Chondrocyte (in vitro differentiated cells): Measurements from ENCODE around the gene SBF2. TPM values are rescaled to one million over a fixed set of nuclear protein-coding genes. Genes with fewer than 3 reads are reported as not detected.
A peak's percentile ranks its signal among the peaks of the same experiment; 100 is the strongest.

Experiments used
- DNase-seq: peaks from one replicate; pipeline ENCODE4 v3.0.0; 2021; ENCODE audit warnings: mixed read lengths, low spot score
- H3K27ac Mint-ChIP-seq: one replicate; pipeline ENCODE4 v1.8.0; 2021; ENCODE audit warnings: mild to moderate bottlenecking, moderate library complexity, mixed read lengths; ENCODE audit not compliant: unreplicated experiment
- H3K27me3 Mint-ChIP-seq: 2 replicates; pipeline ENCODE4 v1.8.0; 2021; ENCODE audit warnings: low read depth, mixed read lengths
- H3K36me3 Mint-ChIP-seq: 2 replicates; pipeline ENCODE4 v1.8.0; 2021; ENCODE audit warnings: low read depth, mixed read lengths
- H3K4me1 Mint-ChIP-seq: 2 replicates; pipeline ENCODE4 v1.8.0; 2021; ENCODE audit warnings: low read depth, mild to moderate bottlenecking, mixed read lengths
- H3K4me3 Mint-ChIP-seq: one replicate; pipeline ENCODE4 v1.8.0; 2021; ENCODE audit warnings: mild to moderate bottlenecking, moderate library complexity, mixed read lengths; ENCODE audit not compliant: unreplicated experiment
- H3K9me3 Mint-ChIP-seq: 2 replicates; pipeline ENCODE4 v1.8.0; 2021; ENCODE audit warnings: low read depth, mixed read lengths
- CTCF ChIP-seq: fragments of 200-600 bp; sonication (generic); IDR thresholded peaks from 2 replicates; pipeline ENCODE4 v1.5.0; 2021; ENCODE audit warnings: antibody characterized with exemption, mild to moderate bottlenecking, moderate library complexity
- total RNA-seq: library from RNA; stranded (reverse); gene quantifications from 3 replicates; pipeline ENCODE4 v1.2.1, GENCODE V29; 2021

The SBF2 gene
- total RNA-seq, 1 donor from 2014 or later, result 44.5 TPM

GRCh38 chr11:9842923-9843322, 451.1 kb downstream of the SBF2 start:
- H3K27me3 Mint-ChIP-seq, result no peaks in the 10 kb centered on the region
- peaks cover 17% of the 10 kb centered on the region for H3K36me3 Mint-ChIP-seq
- no peak overlapping the region for H3K27ac Mint-ChIP-seq
- H3K4me1 Mint-ChIP-seq, result peaks cover 37% of the 10 kb centered on the region
- H3K4me3 Mint-ChIP-seq, result no peak overlapping the region
- DNase-seq, result no peak
- no peak for TF ChIP-seq CTCF
- no peaks in the 10 kb centered on the region for H3K9me3 Mint-ChIP-seq

- DNase-seq, result no peak
- Mint-ChIP-seq H3K36me3 (peaks cover 12% of the 10 kb centered on the region), H3K9me3 (no peaks in the 10 kb centered on the region), H3K27me3 (no peaks in the 10 kb centered on the region), H3K4me3 (no peak overlapping the region), H3K27ac (peak overlapping the region; percentile 51), H3K4me1 (peaks cover 39% of the 10 kb centered on the region)
- TF ChIP-seq CTCF, result no peak
Measured at GRCh38 chr11:9840460-9841004, 453.5 kb downstream of the SBF2 start.

GRCh38 chr11:9839550-9839949, 454.5 kb downstream of the SBF2 start:
- Mint-ChIP-seq H3K9me3 (no peaks in the 10 kb centered on the region), H3K4me3 (no peak overlapping the region), H3K4me1 (peaks cover 39% of the 10 kb centered on the region), H3K27ac (peak overlapping the region; percentile 75), H3K36me3 (peaks cover 9% of the 10 kb centered on the region), H3K27me3 (no peaks in the 10 kb centered on the region)
- TF ChIP-seq CTCF, result no peak
- DNase-seq, result no peak

GRCh38 chr11:9838961-9839360, 455.1 kb downstream of the SBF2 start:
- H3K4me1 Mint-ChIP-seq, result peaks cover 37% of the 10 kb centered on the region
- H3K27ac Mint-ChIP-seq, result peak overlapping the region; percentile 75
- no peaks in the 10 kb centered on the region for H3K27me3 Mint-ChIP-seq
- no peak for DNase-seq
- no peak overlapping the region for H3K4me3 Mint-ChIP-seq
- no peak for TF ChIP-seq CTCF
- no peaks in the 10 kb centered on the region for H3K9me3 Mint-ChIP-seq
- peaks cover 9% of the 10 kb centered on the region for H3K36me3 Mint-ChIP-seq

- Mint-ChIP-seq H3K4me3 (no peak overlapping the region), H3K27ac (peak overlapping the region; percentile 75)
Measured at GRCh38 chr11:9838229-9838628, 455.8 kb downstream of the SBF2 start.

More at GRCh38 chr11:9838229-9838628, 455.8 kb downstream of the SBF2 start:
- no peaks in the 10 kb centered on the region for H3K9me3 Mint-ChIP-seq
- H3K36me3 Mint-ChIP-seq, result peaks cover 9% of the 10 kb centered on the region
- peaks cover 36% of the 10 kb centered on the region for H3K4me1 Mint-ChIP-seq
- TF ChIP-seq CTCF, result no peak
- no peak for DNase-seq
- H3K27me3 Mint-ChIP-seq, result no peaks in the 10 kb centered on the region
